ENCODE measurements around the gene VAV3. TPM values are rescaled to one million over a fixed set of nuclear protein-coding genes. Genes with fewer than 3 reads are reported as not detected.
"Not testable (repeated sequence)": the region's sequence is repeated elsewhere in the genome, so short reads cannot be mapped to it uniquely, and the experiment has no call there.

The VAV3 gene
- total and polyA plus RNA-seq, 2 of the 8 experiments (the other 6 are each of a cell fraction or from before 2014, with no cell fraction given): 2.9 to 7.9 TPM

DNA sequence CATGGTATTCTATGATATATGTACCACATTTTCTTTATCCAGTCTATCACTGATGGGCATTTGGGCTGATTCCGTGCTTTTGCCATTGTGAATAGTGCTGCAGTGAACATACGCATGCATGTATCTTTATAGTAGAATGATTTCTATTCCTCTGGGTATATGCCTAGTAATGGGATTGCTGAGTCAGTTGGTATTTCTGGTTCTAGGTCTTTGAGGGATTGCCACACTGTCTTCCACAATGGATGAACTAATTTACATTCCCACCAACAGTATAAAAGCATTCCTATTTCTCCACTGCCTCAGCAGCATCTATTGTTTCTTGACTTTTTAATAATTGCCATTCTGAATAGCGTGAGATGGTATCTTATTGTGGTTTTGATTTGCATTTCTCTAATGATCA, 264.3 kb downstream of the VAV3 start:
- H2BK20ac ChIP-seq (ENCODE audit: low read length); H4K5ac ChIP-seq (ENCODE audit: insufficient read length, low read depth, low read length); H3K9ac ChIP-seq (replicated peaks in 1 of 4; ENCODE audit: extremely low read depth in 1 of 4, low read depth in 3 of 4, low read length in 3 of 4); H3K4me1 ChIP-seq (replicated peaks in 1 of 4; ENCODE audit: control insufficient read depth in 3 of 4, insufficient read depth in 4 of 4, low read length in 3 of 4); H3K23me2 ChIP-seq (ENCODE audit: low read depth, low read length); H4K20me1 ChIP-seq (replicated peaks in 1 of 2; ENCODE audit: control insufficient read depth in 1 of 2, insufficient read depth in 2 of 2, low read length in 2 of 2); CTCF ChIA-PET (ENCODE audit: partially characterized antibody); H3K18ac ChIP-seq (ENCODE audit: extremely low read depth, low read length); H3K27ac ChIP-seq (ENCODE audit: low read depth, low read length); FAIRE-seq; H3K4ac ChIP-seq (replicated peaks; ENCODE audit: insufficient read length, low read depth, low read length); H3K23ac ChIP-seq (ENCODE audit: insufficient read length); H3K4me2 ChIP-seq (ENCODE audit: insufficient read depth in 1 of 2, low read depth in 2 of 2, low read length in 2 of 2); H3K4me3 ChIP-seq (ENCODE audit: extremely low read depth in 1 of 4, insufficient read depth in 2 of 4, low read depth in 3 of 4, low read length in 4 of 4); H2AFZ ChIP-seq (ENCODE audit: low read length); POLR2A ChIA-PET (ENCODE audit: partially characterized antibody); H2BK12ac ChIP-seq (ENCODE audit: low read depth, low read length); H3K79me1 ChIP-seq (ENCODE audit: low read depth, low read length); H3K79me2 ChIP-seq (ENCODE audit: control insufficient read depth in 1 of 2, insufficient read depth in 2 of 2, low read length in 2 of 2); H2BK15ac ChIP-seq (ENCODE audit: low read length); DNase-seq (ENCODE audit: low read depth in 1 of 2, low spot score in 2 of 2); H2AK5ac ChIP-seq (ENCODE audit: low read depth, low read length); H4K91ac ChIP-seq (replicated peaks; ENCODE audit: insufficient read length, low read length); H3K27me3 ChIP-seq (replicated peaks in 1 of 4; ENCODE audit: control insufficient read depth in 3 of 4, extremely low read depth in 1 of 4, insufficient read depth in 3 of 4, low read length in 3 of 4); H3K14ac ChIP-seq (ENCODE audit: insufficient read length); H4K8ac ChIP-seq (ENCODE audit: extremely low read depth, insufficient read depth, low read length); H3K36me3 ChIP-seq (ENCODE audit: control insufficient read depth in 2 of 4, insufficient read depth in 4 of 4, low read length in 3 of 4); H3K9me3 ChIP-seq (ENCODE audit: insufficient read depth in 2 of 2, low read depth in 1 of 2, low read length in 1 of 2); H2BK5ac ChIP-seq (ENCODE audit: low read depth, low read length); H3K56ac ChIP-seq (replicated peaks; ENCODE audit: insufficient read length, low read depth, low read length); H2BK120ac ChIP-seq (replicated peaks; ENCODE audit: low read depth, low read length): not testable (repeated sequence)
- 48% methylated on average over 3 of the region's 3 CpGs; no CpG with 5 or more reads in 1 of the 2 experiments for WGBS, 2 experiments (ENCODE audit: extremely low coverage in 1 of 2, insufficient coverage in 1 of 2, insufficient read length in 1 of 2, insufficient replicate concordance in 2 of 2, low coverage in 1 of 2, low lambda C conversion rate in 2 of 2, missing lambda C conversion rate in 1 of 2)
